B cell (primary cell): ENCODE data around the gene ANKRD34A. TPM values are rescaled to one million over a fixed set of nuclear protein-coding genes. Genes with fewer than 3 reads are reported as not detected.
A peak's percentile ranks its signal among the peaks of the same experiment; 100 is the strongest.

ENCODE experiments used
- ATAC-seq: fragments of 200-7000 bp; cut with Tn5 transposase; one replicate; pipeline ENCODE4 v1.10.0; 2021; ENCODE audit warnings: low read depth, mild to moderate bottlenecking, moderate number of reproducible peaks, moderate library complexity
- CTCF ChIA-PET: fragments of 350-600 bp; sonication (Branson Sonifier 250); formaldehyde crosslinking; loops from one replicate; lab custom pipeline; 2021; ENCODE audit warnings: antibody characterized with exemption, inconsistent platforms; lab: Charles Lee
- POLR2A ChIA-PET: fragments of 350-600 bp; sonication (Branson Sonifier 250); formaldehyde crosslinking; loops from one replicate; lab custom pipeline; 2021; ENCODE audit warnings: antibody characterized with exemption; lab: Charles Lee
- DNase-seq: peaks from one replicate; pipeline ENCODE4 v3.0.0; 2013
- H2AFZ ChIP-seq: 2 replicates; pipeline ENCODE4 v1.6.1; 2012; ENCODE audit warnings: mild to moderate bottlenecking, low read depth, low read length; ENCODE audit not compliant: insufficient read depth, poor library complexity, severe bottlenecking
- H3K27ac ChIP-seq, 2 donors: 1 replicate in 1 of 2; 2 replicates in 1 of 2; pipeline ENCODE4 v1.5.1; 2012 to 2013; ENCODE audit warnings: low read length in 2 of 2, mild to moderate bottlenecking in 2 of 2, moderate library complexity in 1 of 2
- H3K27me3 ChIP-seq, 4 experiments: fragments of 200-600 bp in 1 of 4; sonication (generic) in 1 of 4; replicated peaks in 1 of 4; 1 replicate in 2 of 4; 2 replicates in 2 of 4; pipeline versions ENCODE4 v1.6.1 to v1.7.0; 2013 to 2016; ENCODE audit warnings: low read length in 3 of 4, mild to moderate bottlenecking in 2 of 4, mixed read lengths in 1 of 4, moderate library complexity in 1 of 4; ENCODE audit not compliant: insufficient read depth in 4 of 4, control insufficient read depth in 3 of 4; ENCODE audit errors: control extremely low read depth in 1 of 4
- H3K36me3 ChIP-seq, 2 experiments: replicated peaks in 1 of 2; 1 replicate in 1 of 2; 2 replicates in 1 of 2; pipeline versions ENCODE4 v1.6.1 to v1.7.1; 2013; ENCODE audit warnings: low read length in 1 of 2; ENCODE audit not compliant: insufficient read depth in 2 of 2, control insufficient read depth in 1 of 2; ENCODE audit errors: control extremely low read depth in 1 of 2, extremely low read depth in 1 of 2
- H3K4me1 ChIP-seq, 2 donors: fragments of 200-600 bp in 1 of 2; sonication (generic) in 1 of 2; 1 replicate in 1 of 2; 2 replicates in 1 of 2; pipeline versions ENCODE4 v1.5.1 to v1.6.1; 2013 to 2017; ENCODE audit warnings: low read length in 2 of 2; ENCODE audit not compliant: control insufficient read depth in 2 of 2, insufficient read depth in 2 of 2
- H3K4me2 ChIP-seq: replicated peaks from 2 replicates; pipeline ENCODE3; 2012; ENCODE audit warnings: mild to moderate bottlenecking, low read depth, low read length; ENCODE audit not compliant: poor library complexity, severe bottlenecking
- H3K4me3 ChIP-seq, 5 experiments: fragments of 200-600 bp in 1 of 5; sonication (generic) in 1 of 5; 1 replicate in 3 of 5; 2 replicates in 2 of 5; pipeline versions ENCODE4 v1.5.1 to v1.7.0; 2011 to 2016; ENCODE audit warnings: low read length in 4 of 5, mild to moderate bottlenecking in 4 of 5, low read depth in 2 of 5, control low read depth in 1 of 5, moderate library complexity in 1 of 5; ENCODE audit not compliant: insufficient read depth in 1 of 5; ENCODE audit errors: control extremely low read depth in 1 of 5, extremely low read depth in 1 of 5
- H3K79me2 ChIP-seq: fragments of 200-600 bp; sonication (generic); one replicate; pipeline ENCODE4 v1.6.0; 2016; ENCODE audit warnings: low read length; ENCODE audit not compliant: control insufficient read depth, insufficient read depth
- H3K9ac ChIP-seq: fragments of 200-600 bp; sonication (generic); 2 replicates; pipeline ENCODE4 v1.6.1; 2017; ENCODE audit warnings: mild to moderate bottlenecking, low read length, moderate library complexity
- H3K9me3 ChIP-seq, 3 donors: one replicate each; pipeline versions ENCODE4 v1.6.1 to v1.7.1; 2013; ENCODE audit warnings: low read length in 2 of 3; ENCODE audit not compliant: control insufficient read depth in 2 of 3, insufficient read depth in 1 of 3; ENCODE audit errors: control extremely low read depth in 1 of 3
- H4K20me1 ChIP-seq: 2 replicates; pipeline ENCODE4 v1.6.0; 2012; ENCODE audit warnings: mild to moderate bottlenecking, low read length; ENCODE audit not compliant: insufficient read depth, control insufficient read depth, poor library complexity, severe bottlenecking
- H3K27ac Mint-ChIP-seq: one replicate; pipeline ENCODE4 v1.8.0; 2021; ENCODE audit warnings: mixed read lengths
- H3K27me3 Mint-ChIP-seq: one replicate; pipeline ENCODE4 v1.8.0; 2021; ENCODE audit warnings: mixed read lengths
- H3K4me1 Mint-ChIP-seq: one replicate; pipeline ENCODE4 v1.8.0; 2021; ENCODE audit warnings: mixed read lengths
- H3K4me3 Mint-ChIP-seq: one replicate; pipeline ENCODE4 v1.8.0; 2021; ENCODE audit warnings: mixed read lengths
- H3K9me3 Mint-ChIP-seq: one replicate; pipeline ENCODE4 v1.8.0; 2022; ENCODE audit warnings: mixed read lengths; ENCODE audit not compliant: insufficient read depth
- CTCF ChIP-seq: fragments of 200-600 bp; IDR thresholded peaks from one replicate; pipeline ENCODE4 v1.8.0; 2022; ENCODE audit warnings: antibody characterized with exemption, mild to moderate bottlenecking
- EZH2 ChIP-seq: IDR thresholded peaks from 2 replicates; pipeline ENCODE4 v1.6.1; 2012; ENCODE audit warnings: borderline replicate concordance, low read depth, mild to moderate bottlenecking, moderate library complexity, low read length; ENCODE audit not compliant: insufficient read depth, poor library complexity, severe bottlenecking
- WGBS: methylation state at CpG from one replicate; pipeline ENCODE4 v1.1.5; 2013; ENCODE audit warnings: missing lambda C conversion rate; ENCODE audit not compliant: insufficient coverage; 5-methylcytosine and 5-hydroxymethylcytosine counted together
- intact Hi-C: fragments of 100-400 bp; cut with micrococcal nuclease; formaldehyde crosslinking; loops from one replicate; pipeline ENCODE4 v1.10.0; 2022
- polyA minus RNA-seq: library from RNA; depleted of rRNA, polyadenylated mRNA; stranded (reverse); fragments of >200 nt; gene quantifications from 2 replicates; pipeline ENCODE4 v1.2.3, GENCODE V29; 2012
- polyA plus RNA-seq: library from polyadenylated mRNA; depleted of rRNA; stranded (reverse); fragments of >200 nt; gene quantifications from 2 replicates; pipeline ENCODE4 v1.2.3, GENCODE V29; 2012
- total RNA-seq, 2 donors: library from RNA; stranded (reverse); fragments of 120-200 nt in 1 of 2; gene quantifications; 1 replicate in 1 of 2; 2 replicates in 1 of 2; pipeline versions ENCODE4 v1.2.3 to v1.2.4, GENCODE V29; 2013 to 2022

ANKRD34A gene
- total RNA-seq: 1.8 and 2.8 TPM in 2 replicates
- 0.86 TPM for total RNA-seq (2013)
- 0.56 and 0.86 TPM in 2 replicates for polyA plus RNA-seq
- 0.86 and 3.1 TPM in 2 replicates for polyA minus RNA-seq

DNA sequence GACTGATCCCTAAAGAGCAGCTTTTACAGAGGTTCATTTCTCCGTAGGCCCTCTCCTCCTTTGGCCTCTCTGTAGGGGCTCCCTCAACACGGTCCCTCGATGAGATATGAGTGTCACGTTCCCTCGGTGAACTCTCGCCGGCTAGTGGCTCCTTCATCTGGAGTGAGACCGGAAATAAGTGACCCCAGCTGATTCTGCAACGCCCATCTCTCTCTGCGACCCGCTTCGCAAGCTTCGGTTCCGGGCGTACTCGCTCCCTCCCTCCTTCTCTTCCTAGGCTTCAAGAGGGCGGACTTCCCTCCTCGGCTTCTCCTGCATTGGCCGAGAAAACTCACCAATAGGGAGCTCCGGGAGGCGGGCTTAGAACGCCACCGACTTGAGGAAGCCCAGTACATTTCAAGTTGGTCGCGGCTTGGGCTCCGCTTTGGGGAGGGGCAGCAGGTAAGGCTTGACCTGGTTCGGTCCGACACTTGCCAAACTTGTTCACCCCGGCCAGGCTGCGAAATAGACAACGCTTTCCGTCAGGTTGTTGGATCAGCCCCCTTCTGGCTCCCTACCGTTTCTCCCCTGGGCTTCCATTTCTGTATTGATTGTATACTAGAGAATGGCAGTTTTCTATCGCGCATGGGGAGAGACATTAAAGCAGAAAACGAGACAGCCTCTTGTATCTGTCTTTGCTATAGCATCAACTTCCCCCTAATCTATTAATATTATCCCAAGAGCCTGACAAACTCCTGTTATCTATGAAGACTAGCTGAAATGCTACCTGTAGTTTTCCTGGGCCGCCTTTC lies at the start of gene ANKRD34A, which contains the start of gene POLR3GL:
Gene ANKRD34A, minus strand, starts transcription at position 248 of the 791 bp plus-strand sequence. CDS start 2,816 bp downstream, outside the sequence.
Gene POLR3GL, plus strand, starts transcription at position 363 of the 791 bp plus-strand sequence. CDS start 10,176 bp downstream, outside the sequence.
- Histone ChIP-seq H3K4me3 (peak within 1 kb of the TSS; percentile 54 to 91 (median 87)), H3K36me3 (peaks cover 0 to 2% of the 10 kb centered on the region in 2 experiments), H2AFZ (peak within 1 kb of the TSS; percentile 89), H3K9ac (peak within 1 kb of the TSS; percentile 77), H3K4me1 (peaks cover 33 to 50% of the 10 kb centered on the region in 2 donors), H3K9me3 (peaks cover 0 to 7% (median 6%) of the 10 kb centered on the region in 3 donors), H4K20me1 (no peaks in the 10 kb centered on the region), H3K4me2 (peak within 1 kb of the TSS; percentile 89), H3K27me3 (no peaks in the 10 kb centered on the region), H3K27ac (peak within 1 kb of the TSS; percentile 59 to 85), H3K79me2 (peaks cover 71% of the 10 kb centered on the region)
- ATAC-seq (peak; percentile 91), DNase-seq (peak; percentile 92)
- Mint-ChIP-seq H3K4me1 (peaks cover 59% of the 10 kb centered on the region), H3K27me3 (no peaks in the 10 kb centered on the region), H3K27ac (peak within 1 kb of the TSS; percentile 97), H3K9me3 (no peaks in the 10 kb centered on the region), H3K4me3 (peak within 1 kb of the TSS; percentile 95)
- no peak for TF ChIP-seq CTCF
- TF ChIP-seq EZH2: no peak
- ChIA-PET POLR2A (interaction anchor here (0.5 to 3.5 kb wide), 12 partner anchors 9 to 119 kb away, joined by 3 to 43 read pairs (median 6); partner anchors contain the start of genes NUDT17, PEX11B, PIAS3 and RBM8A), CTCF (interaction anchor here (0.6 to 5.6 kb wide), 16 partner anchors 15 to 119 kb away, joined by 3 to 82 read pairs (median 6); partner anchors contain the start of genes ANKRD35, ITGA10, NUDT17 and PIAS3)
- intact Hi-C loops: loop anchor here (1.0 kb wide), 4 partner anchors 8 to 46 kb away; partner anchors contain the start of genes PEX11B and RBM8A
- WGBS: 1% methylated on average over 28 of the region's 37 CpGs
